Naive thymus-derived CD4-positive, alpha-beta T cell (primary cell): ENCODE data around the gene SERF1B. TPM values are rescaled to one million over a fixed set of nuclear protein-coding genes. Genes with fewer than 3 reads are reported as not detected.

ENCODE experiments used
- polyA plus RNA-seq, 2 donors: library from polyadenylated mRNA; unstranded; fragments of 300-500 nt; fragmentation: Illumina TruSeq; gene quantifications; one replicate each; pipeline ENCODE4 v1.2.3, GENCODE V29; 2021
- total RNA-seq, 6 experiments: library from RNA in 5 of 6; stranded (reverse) in 5 of 6; gene quantifications; 1 replicate in 5 of 6; 2 replicates in 1 of 6; pipeline ENCODE4 v1.2.3 and lab custom pipeline; 2021 to 2026

SERF1B gene
- total and polyA plus RNA-seq, 7 experiments from 2014 or later: 10.8 to 61.0 (median 23.8) TPM

Other genes starting within 250 kb of the SERF1B start
- gene SMN2, start 24.4 kb downstream of the SERF1B start, total RNA-seq: 100 to 1,000 TPM in 2 of 5 experiments, 10 to 100 TPM in 3; 38.6 to 147 (median 72.0) TPM
- 10 to 100 TPM; 55.2 to 66.0 TPM for gene SMN2, start 24.4 kb downstream of the SERF1B start, polyA plus RNA-seq